ENCODE measurements around the gene SORBS1. TPM values are rescaled to one million over a fixed set of nuclear protein-coding genes. Genes with fewer than 3 reads are reported as not detected.

SORBS1 gene
- total and polyA plus RNA-seq, 2 donors (not counting 1 experiment from before 2014, with no cell fraction given) = 0.21 to 1.5 TPM

DNA sequence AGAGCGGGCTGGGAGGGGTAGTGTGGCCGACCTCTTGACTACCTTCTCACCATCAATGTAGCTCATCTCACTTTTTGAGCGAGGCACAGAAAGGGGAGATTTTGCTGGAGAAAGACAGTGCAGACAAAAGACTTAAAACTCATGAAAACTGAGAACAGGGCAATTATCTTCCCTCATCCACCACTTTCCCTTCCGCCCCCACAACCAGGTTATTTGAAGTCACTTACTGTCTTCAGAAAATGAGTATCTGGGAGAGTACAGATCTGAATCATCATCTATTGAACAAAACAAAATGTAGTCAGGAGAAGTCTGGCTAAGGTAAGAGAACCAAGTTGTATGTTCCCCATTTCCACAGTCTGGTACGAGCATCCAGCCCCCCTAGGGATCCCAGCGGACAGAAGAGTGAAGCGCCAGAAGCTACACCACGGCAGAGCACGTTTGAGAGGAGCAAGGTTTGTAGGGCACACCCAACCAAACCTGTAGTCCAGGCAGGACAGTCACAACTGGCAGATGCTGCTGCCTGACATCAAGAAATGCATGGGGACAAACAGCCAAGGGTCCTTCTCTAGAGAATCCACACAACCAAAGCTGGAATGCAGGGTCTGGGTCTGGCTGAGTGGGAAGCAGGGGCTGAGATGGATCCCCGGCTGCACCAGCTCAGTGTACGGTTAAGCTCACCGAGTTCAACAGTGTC, 177.0 kb downstream of the SORBS1 start:
- intact Hi-C loops (cut with micrococcal nuclease) = no loop called here

DNA sequence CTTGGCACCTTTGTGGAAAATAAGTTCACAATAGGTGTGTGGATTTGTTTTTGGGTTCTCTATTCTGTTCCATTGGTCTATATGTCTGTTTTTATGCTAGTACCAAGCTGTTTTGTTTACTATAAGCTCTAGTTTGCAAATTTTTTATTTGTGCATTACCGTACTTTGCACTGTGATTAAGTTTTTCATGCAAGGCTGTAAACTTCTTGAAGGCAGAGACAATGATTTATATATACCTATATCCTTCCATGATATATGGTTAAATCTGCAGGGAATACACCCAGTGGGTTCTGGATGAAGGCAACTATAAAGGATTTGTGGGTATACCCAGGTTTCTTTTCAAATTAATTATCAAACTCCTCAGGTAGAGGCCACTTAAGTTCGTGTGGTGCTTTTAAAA, 178.6 kb downstream of the SORBS1 start:
- Histone ChIP-seq H2AFZ (ENCODE audit: insufficient read depth, low read depth, low read length, poor library complexity, severe bottlenecking) (no peak overlapping the region), H3K4me2 (replicated peaks; ENCODE audit: low read depth, low read length, poor library complexity, severe bottlenecking) (no peak overlapping the region), H3K9me3 (ENCODE audit: control extremely low read depth in 1 of 3, control insufficient read depth in 2 of 3, insufficient read depth in 1 of 3, low read length in 2 of 3) (peaks cover 0 to 4% (median 0%) of the 10 kb centered on the region in 3 donors), H3K9ac (ENCODE audit: low read length) (no peak overlapping the region), H4K20me1 (ENCODE audit: control insufficient read depth, insufficient read depth, low read length, poor library complexity, severe bottlenecking) (no peaks in the 10 kb centered on the region), H3K79me2 (ENCODE audit: control insufficient read depth, insufficient read depth, low read length) (no peaks in the 10 kb centered on the region), H3K27me3 (replicated peaks in 1 of 4; ENCODE audit: control extremely low read depth in 1 of 4, control insufficient read depth in 3 of 4, insufficient read depth in 4 of 4, low read length in 3 of 4) (no peaks in the 10 kb centered on the region), H3K27ac (ENCODE audit: low read length in 2 of 2) (no peak overlapping the region), H3K36me3 (replicated peaks in 1 of 2; ENCODE audit: control extremely low read depth in 1 of 2, control insufficient read depth in 1 of 2, extremely low read depth in 1 of 2, insufficient read depth in 2 of 2, low read length in 1 of 2) (no peaks in the 10 kb centered on the region), H3K4me3 (ENCODE audit: control extremely low read depth in 1 of 5, extremely low read depth in 1 of 5, insufficient read depth in 1 of 5, low read depth in 2 of 5, low read length in 4 of 5) (no peak overlapping the region), H3K4me1 (ENCODE audit: control insufficient read depth in 2 of 2, insufficient read depth in 2 of 2, low read length in 2 of 2) (peaks cover 3% of the 10 kb centered on the region in 2 donors)
- ATAC-seq (ENCODE audit: low read depth) = no peak
- ChIA-PET POLR2A (no interaction called here), CTCF (no interaction called here)
- Mint-ChIP-seq H3K4me3 (no peak overlapping the region), H3K9me3 (ENCODE audit: insufficient read depth) (no peaks in the 10 kb centered on the region), H3K4me1 (peaks cover 4% of the 10 kb centered on the region), H3K27ac (no peak overlapping the region), H3K27me3 (peaks cover 29% of the 10 kb centered on the region)
- intact Hi-C loops (cut with micrococcal nuclease) = no loop called here
- TF ChIP-seq EZH2 (IDR thresholded peaks at IDR 0.05; ENCODE audit: borderline replicate concordance, insufficient read depth, low read depth, low read length, poor library complexity, severe bottlenecking) = no peak
- TF ChIP-seq, protein P1, sequence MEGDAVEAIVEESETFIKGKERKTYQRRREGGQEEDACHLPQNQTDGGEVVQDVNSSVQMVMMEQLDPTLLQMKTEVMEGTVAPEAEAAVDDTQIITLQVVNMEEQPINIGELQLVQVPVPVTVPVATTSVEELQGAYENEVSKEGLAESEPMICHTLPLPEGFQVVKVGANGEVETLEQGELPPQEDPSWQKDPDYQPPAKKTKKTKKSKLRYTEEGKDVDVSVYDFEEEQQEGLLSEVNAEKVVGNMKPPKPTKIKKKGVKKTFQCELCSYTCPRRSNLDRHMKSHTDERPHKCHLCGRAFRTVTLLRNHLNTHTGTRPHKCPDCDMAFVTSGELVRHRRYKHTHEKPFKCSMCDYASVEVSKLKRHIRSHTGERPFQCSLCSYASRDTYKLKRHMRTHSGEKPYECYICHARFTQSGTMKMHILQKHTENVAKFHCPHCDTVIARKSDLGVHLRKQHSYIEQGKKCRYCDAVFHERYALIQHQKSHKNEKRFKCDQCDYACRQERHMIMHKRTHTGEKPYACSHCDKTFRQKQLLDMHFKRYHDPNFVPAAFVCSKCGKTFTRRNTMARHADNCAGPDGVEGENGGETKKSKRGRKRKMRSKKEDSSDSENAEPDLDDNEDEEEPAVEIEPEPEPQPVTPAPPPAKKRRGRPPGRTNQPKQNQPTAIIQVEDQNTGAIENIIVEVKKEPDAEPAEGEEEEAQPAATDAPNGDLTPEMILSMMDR (IDR thresholded peaks at IDR 0.05) = no peak
- no CpG with 5 or more reads among the region's 2 CpGs for WGBS (ENCODE audit: insufficient coverage)
- DNase-seq = no peak

More for the DNA sequence above, 177.0 kb downstream of the SORBS1 start:
- H3K4me3 Mint-ChIP-seq = no peak overlapping the region
- DNase-seq (no peak), ATAC-seq (ENCODE audit: low read depth) (no peak)
- Histone ChIP-seq H3K36me3 (replicated peaks in 1 of 2; ENCODE audit: control extremely low read depth in 1 of 2, control insufficient read depth in 1 of 2, extremely low read depth in 1 of 2, insufficient read depth in 2 of 2, low read length in 1 of 2) (no peaks in the 10 kb centered on the region), H3K4me1 (ENCODE audit: control insufficient read depth in 2 of 2, insufficient read depth in 2 of 2, low read length in 2 of 2) (peaks cover 5% of the 10 kb centered on the region in 2 donors), H3K27ac (ENCODE audit: low read length in 2 of 2) (no peak overlapping the region), H4K20me1 (ENCODE audit: control insufficient read depth, insufficient read depth, low read length, poor library complexity, severe bottlenecking) (no peaks in the 10 kb centered on the region), H3K9me3 (ENCODE audit: control extremely low read depth in 1 of 3, control insufficient read depth in 2 of 3, insufficient read depth in 1 of 3, low read length in 2 of 3) (peaks cover 0 to 4% (median 0%) of the 10 kb centered on the region in 3 donors), H3K4me3 (ENCODE audit: control extremely low read depth in 1 of 5, extremely low read depth in 1 of 5, insufficient read depth in 1 of 5, low read depth in 2 of 5, low read length in 4 of 5) (no peak overlapping the region), H3K27me3 (replicated peaks in 1 of 4; ENCODE audit: control extremely low read depth in 1 of 4, control insufficient read depth in 3 of 4, insufficient read depth in 4 of 4, low read length in 3 of 4) (no peaks in the 10 kb centered on the region), H3K4me2 (replicated peaks; ENCODE audit: low read depth, low read length, poor library complexity, severe bottlenecking) (no peak overlapping the region), H3K9ac (ENCODE audit: low read length) (no peak overlapping the region), H2AFZ (ENCODE audit: insufficient read depth, low read depth, low read length, poor library complexity, severe bottlenecking) (no peak overlapping the region), H3K79me2 (ENCODE audit: control insufficient read depth, insufficient read depth, low read length) (no peaks in the 10 kb centered on the region)
- TF ChIP-seq, protein P1 (IDR thresholded peaks at IDR 0.05) = no peak
- no peak for TF ChIP-seq EZH2 (IDR thresholded peaks at IDR 0.05; ENCODE audit: borderline replicate concordance, insufficient read depth, low read depth, low read length, poor library complexity, severe bottlenecking)
- H3K27me3 Mint-ChIP-seq = peaks cover 22% of the 10 kb centered on the region
- no peaks in the 10 kb centered on the region for H3K9me3 Mint-ChIP-seq (ENCODE audit: insufficient read depth)
- peaks cover 6% of the 10 kb centered on the region for H3K4me1 Mint-ChIP-seq
- H3K27ac Mint-ChIP-seq = no peak overlapping the region
- POLR2A ChIA-PET = no interaction called here
- WGBS (ENCODE audit: insufficient coverage) = 100% methylated on average over 4 of the region's 12 CpGs
- CTCF ChIA-PET = no interaction called here
